SH-SY5Y (cell line): ENCODE results near the gene PATJ.

Source experiments
- GATA2 ChIP-seq: IDR thresholded peaks from 2 replicates; pipeline ENCODE4 v1.6.1; 2011; ENCODE audit warnings: mild to moderate bottlenecking, low read depth, low read length
- GATA3 ChIP-seq: IDR thresholded peaks from 2 replicates; pipeline ENCODE4 v1.6.1; 2011; ENCODE audit warnings: low read depth, mild to moderate bottlenecking, low read length, moderate library complexity

GRCh38 chr1:62222321-62222720 is 480.0 kb downstream of the PATJ start:
- TF ChIP-seq GATA2 (no peak), GATA3 (no peak)
